GM13976 (cell line): ENCODE data around the gene ALKBH7.
A peak's percentile ranks its signal among the peaks of the same experiment; 100 is the strongest.
"Not testable (repeated sequence)": the region's sequence is repeated elsewhere in the genome, so short reads cannot be mapped to it uniquely, and the experiment has no call there.

Experiments used
- DNase-seq: peaks from one replicate; pipeline ENCODE4 v3.0.0; 2012; ENCODE audit warnings: low spot score
- in situ Hi-C: fragments of 300-500 bp; cut with MboI; formaldehyde crosslinking; loops from one replicate; pipeline ENCODE4 v1.12.0; 2022; ENCODE audit warnings: low sequenced_read_pairs, mixed read lengths, inconsistent platforms; ENCODE audit not compliant: unreplicated experiment
- TF ChIP-seq, protein P1 (sequence below): IDR thresholded peaks from 2 replicates; pipeline ENCODE4 v1.5.1; 2012; ENCODE audit warnings: borderline replicate concordance, mild to moderate bottlenecking; ENCODE audit not compliant: insufficient read depth; ENCODE audit errors: extremely low read depth, missing control alignments, control extremely low read depth

The ALKBH7 gene

DNA sequence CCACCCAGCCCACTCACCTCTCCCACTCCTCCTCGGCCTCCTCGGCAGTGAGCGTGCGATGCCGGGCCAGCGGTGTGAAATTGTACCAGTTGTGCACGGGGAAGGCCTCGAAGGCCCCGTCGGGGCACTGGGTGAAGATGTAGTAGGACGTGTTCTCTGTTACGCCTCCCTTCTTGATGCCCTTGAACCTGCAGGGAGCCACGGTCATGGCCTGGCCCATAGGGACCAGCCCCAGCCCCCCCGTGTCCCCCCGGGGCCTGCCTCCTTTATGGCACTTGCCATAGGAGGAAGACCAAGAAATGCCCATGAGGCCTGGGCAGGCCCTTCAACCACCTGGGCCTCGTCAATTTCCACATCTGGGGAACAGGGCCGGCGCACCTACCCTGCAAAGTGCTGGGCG is 14.8 kb downstream of the ALKBH7 start:
- in situ Hi-C loops, result no loop called here
- TF ChIP-seq, protein P1, sequence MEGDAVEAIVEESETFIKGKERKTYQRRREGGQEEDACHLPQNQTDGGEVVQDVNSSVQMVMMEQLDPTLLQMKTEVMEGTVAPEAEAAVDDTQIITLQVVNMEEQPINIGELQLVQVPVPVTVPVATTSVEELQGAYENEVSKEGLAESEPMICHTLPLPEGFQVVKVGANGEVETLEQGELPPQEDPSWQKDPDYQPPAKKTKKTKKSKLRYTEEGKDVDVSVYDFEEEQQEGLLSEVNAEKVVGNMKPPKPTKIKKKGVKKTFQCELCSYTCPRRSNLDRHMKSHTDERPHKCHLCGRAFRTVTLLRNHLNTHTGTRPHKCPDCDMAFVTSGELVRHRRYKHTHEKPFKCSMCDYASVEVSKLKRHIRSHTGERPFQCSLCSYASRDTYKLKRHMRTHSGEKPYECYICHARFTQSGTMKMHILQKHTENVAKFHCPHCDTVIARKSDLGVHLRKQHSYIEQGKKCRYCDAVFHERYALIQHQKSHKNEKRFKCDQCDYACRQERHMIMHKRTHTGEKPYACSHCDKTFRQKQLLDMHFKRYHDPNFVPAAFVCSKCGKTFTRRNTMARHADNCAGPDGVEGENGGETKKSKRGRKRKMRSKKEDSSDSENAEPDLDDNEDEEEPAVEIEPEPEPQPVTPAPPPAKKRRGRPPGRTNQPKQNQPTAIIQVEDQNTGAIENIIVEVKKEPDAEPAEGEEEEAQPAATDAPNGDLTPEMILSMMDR, result no peak
- DNase-seq, result no peak

DNA sequence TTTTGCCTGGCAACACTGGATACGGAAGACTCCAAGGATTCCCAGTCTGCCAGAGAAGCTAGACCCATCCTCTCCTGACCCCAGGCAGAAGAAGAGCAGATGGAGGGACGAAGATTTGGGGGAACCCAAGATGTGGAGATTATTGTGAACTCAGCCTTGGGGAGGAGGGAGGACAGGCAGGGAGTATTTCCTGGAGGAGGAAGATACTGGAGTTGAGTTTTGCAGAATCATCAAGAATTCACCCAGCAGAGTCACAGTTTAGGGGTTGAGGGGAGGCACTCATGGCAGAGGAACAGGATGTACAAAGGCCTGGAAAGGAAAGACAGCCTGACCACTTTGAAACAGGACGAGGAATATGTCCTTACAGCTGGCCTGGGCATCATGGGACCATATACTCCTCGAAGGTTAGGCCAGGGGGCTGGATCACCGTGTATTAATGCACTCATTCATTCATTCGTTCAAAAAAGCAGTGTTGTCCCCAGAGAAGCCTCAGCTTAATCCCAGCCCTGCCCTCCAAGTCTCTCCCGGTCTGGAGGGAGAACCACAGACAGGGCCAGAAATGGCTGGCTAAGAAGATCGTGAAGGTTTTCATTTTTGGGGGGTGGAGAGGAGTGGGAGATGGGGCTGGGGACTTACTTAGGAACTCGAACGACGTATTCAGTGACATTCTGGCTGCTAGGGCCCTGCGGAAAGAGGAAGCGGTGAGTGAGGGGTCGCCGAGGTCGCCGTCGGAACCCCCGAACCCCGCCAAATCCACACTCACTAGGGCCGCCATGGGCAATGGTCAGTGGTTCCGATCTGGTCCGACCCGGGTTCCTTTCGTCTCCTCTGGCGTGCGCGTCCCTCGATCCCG is 19.9 kb downstream of the ALKBH7 start:
- TF ChIP-seq, protein P1, result no peak
- in situ Hi-C loops, result no loop called here
- DNase-seq, result no peak

DNA sequence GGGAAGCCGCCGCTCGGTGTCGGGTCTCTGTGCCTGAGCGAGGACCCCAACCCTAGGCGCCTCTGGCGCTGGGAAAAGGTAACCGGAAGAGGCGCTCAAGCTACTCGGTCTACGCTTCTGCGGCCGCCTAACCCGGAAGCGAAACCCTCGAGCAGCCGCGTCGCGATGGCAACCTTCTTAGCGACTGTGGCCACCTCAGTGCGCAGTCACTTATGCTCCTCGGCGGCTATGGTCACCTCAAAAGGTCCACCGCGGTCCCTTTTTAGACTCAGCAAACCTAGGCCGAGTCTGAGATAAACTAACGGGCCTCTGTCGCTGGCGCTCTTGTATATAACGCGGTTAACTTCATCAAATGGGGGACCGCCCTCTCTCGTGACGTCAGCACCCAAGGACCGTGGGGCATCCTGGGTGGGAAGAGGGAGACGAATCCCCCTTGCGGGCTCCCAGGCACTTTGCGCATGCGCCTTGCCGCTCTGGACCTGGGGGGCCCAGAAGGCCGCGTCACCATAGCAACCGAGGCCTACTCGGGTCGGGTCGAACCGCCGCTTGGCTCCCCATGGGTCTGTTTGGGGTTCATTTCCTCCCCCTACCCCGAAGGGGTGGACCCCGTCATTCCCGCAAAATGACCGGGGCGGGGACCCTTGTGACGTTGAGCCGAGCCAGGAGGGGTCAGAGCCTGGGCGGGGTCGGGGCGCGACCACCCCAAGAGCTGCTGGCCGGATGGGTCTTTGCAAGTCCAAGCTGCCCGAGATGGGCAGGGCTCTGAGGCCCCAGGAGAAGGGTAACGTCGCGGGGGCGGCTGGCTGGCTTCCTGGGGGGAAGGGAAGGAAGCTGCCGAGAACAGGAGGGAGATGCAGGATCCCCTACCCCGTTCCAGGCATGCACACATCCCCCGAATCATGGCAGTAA is 20.7 kb downstream of the ALKBH7 start, which contains the start of gene GTF2F1:
TSS of gene GTF2F1 (minus strand) at position 91 of the 909 bp plus-strand sequence. CDS start 169 bp downstream, outside the sequence.
- peak; percentile 98 for DNase-seq
- in situ Hi-C loops, result no loop called here
- TF ChIP-seq, protein P1, result peak; percentile 27

DNA sequence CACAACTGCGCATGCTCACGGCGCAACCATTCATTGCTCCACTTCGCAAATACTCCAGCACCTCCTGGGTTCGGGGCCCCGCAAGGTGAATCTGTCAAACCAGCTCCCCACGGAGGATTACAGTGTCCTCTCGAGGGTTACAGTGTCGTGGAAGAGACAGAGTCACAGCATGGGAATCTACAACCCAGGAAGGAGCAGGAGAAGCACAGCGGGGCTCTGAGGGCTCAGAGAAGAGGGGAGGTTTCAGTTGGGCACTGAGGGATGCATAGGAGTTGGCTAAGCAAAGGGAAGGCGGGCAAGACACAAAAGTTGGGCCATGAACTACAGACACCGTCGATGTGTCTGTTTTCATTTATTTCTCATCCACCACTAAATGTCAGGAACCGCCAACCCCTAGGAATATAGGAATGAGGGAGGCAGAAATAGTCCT is 21.4 kb downstream of the ALKBH7 start:
- in situ Hi-C loops, result no loop called here
- no peak for DNase-seq
- TF ChIP-seq, protein P1, result no peak

DNA sequence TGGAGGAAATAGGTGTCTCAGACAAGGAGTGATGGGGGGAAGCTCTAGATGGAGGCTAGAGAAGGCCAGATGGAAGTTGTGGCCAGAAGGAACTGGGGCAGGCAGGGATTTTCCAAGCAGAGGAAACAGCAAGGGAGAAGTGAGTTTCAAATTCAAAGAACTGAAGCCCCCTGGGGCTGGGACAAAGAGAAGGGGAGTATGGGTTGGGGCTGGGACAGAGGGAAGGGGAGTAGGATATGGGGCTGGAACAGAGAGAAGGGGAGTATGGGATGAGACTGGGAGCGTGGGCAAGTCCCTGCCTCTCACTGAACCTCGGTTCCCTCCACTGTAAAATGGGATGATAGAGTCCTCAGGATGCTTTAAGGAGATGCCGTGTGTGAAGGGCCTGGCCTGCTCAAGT is 22.2 kb downstream of the ALKBH7 start:
- TF ChIP-seq, protein P1, result no peak
- in situ Hi-C loops, result no loop called here
- no peak for DNase-seq

DNA sequence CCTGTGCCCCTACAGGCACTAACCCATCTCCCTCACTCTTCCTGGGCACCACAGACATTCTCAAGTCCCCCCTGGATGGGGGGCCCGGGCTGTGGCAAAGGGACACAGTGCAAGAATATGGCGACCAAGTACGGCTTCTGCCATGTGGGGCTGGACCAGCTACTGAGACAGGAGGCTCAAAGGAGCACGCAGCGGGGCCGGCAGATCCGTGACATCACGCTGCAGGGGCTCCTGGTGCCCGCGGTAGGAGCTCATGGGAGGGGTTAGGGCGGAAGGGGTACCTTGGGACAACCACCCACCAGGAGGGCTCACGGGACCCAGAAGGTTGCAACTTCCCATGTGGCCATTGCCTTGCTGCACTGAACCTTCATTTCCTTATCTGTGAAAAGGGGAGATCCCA is 23.7 kb downstream of the ALKBH7 start:
- no peak for DNase-seq
- in situ Hi-C loops, result no loop called here
- TF ChIP-seq, protein P1, result no peak

DNA sequence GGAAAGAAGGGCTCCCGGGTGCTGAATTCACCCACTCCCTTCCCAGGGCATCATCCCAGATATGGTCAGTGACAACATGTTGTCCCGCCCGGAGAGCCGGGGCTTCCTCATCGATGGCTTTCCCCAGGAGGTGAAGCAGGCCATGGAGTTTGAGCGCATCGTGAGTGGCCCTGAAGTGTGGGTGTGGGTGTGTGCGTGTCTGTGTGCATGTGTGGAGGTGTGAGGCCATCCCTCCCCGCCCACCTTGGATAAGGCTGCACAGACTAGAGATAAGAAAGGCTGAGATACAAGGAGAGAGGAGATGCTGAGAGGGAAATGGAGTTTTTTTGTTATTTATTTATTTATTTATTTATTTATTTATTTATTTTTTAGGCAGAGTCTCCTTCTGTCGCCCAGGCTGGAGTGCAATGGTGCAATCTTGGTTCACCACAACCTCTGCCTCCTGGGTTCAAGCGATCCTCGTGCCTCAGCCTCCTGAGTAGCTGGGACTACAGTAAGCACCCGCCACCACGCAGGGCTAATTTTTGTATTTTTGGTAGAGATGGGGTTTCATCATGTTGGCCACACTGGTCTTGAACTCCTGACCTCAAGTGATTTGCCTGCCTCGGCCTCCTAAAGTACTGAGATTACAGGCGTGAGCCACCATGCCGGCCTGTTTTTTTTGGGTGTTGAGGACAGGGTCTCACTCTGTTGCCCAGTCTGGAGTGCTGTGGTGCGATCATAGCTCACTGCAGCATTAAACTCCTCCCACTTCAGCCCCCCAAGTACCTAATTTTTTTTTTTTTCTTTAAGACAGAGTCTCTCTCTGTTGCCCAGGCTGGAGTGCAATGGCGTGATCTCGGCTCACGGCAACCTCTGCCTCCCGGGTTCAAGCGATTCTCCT is 27.7 kb downstream of the ALKBH7 start:
- in situ Hi-C loops, DNase-seq: not testable (repeated sequence)
